NCI-H82 treated with DMSO at 0.1 percent for 48 hours (cell line): ENCODE measurements around the gene CSTB.

Experiments used
- DNase-seq: peaks from one replicate; lab custom pipeline; 2025; ENCODE audit not compliant: unreplicated experiment; lab: John Stamatoyannopoulos, UW

CSTB gene

GRCh38 chr21:43793243-43793642 is 17.1 kb upstream of the CSTB start:
- no peak for DNase-seq

GRCh38 chr21:43792406-43792805 is 16.3 kb upstream of the CSTB start:
- DNase-seq: no peak

GRCh38 chr21:43790010-43790524 is 14.0 kb upstream of the CSTB start:
- DNase-seq: no peak

GRCh38 chr21:43789276-43790009 is 13.3 kb upstream of the CSTB start, which contains the start of gene RRP1:
RRP1 (plus strand) TSS chr21:43789577; CDS start chr21:43789630, 53 bp downstream.
- DNase-seq: peak; percentile 69

- DNase-seq: no peak
Measured at GRCh38 chr21:43786807-43787440, 10.8 kb upstream of the CSTB start.

- DNase-seq: no peak
Measured at GRCh38 chr21:43786300-43786806, 10.2 kb upstream of the CSTB start.

- DNase-seq: no peak
Measured at GRCh38 chr21:43785134-43785533, 9.0 kb upstream of the CSTB start.

- DNase-seq: no peak
Measured at GRCh38 chr21:43783098-43783700, 7.1 kb upstream of the CSTB start.

GRCh38 chr21:43782431-43783097 is 6.5 kb upstream of the CSTB start:
- DNase-seq: no peak

- DNase-seq: no peak
Measured at GRCh38 chr21:43781846-43782245, 5.7 kb upstream of the CSTB start.

- no peak for DNase-seq
Measured at GRCh38 chr21:43779660-43780059, 3.6 kb upstream of the CSTB start.

- DNase-seq: no peak
Measured at GRCh38 chr21:43778469-43779335, 2.6 kb upstream of the CSTB start.

GRCh38 chr21:43777953-43778352 is 1.8 kb upstream of the CSTB start:
- DNase-seq: no peak

GRCh38 chr21:43775190-43775589 is 918 bp downstream of the CSTB start:
- no peak for DNase-seq

- DNase-seq: no peak
Measured at GRCh38 chr21:43774163-43774562, 1.9 kb downstream of the CSTB start.

GRCh38 chr21:43772425-43772821 is 3.7 kb downstream of the CSTB start:
- DNase-seq: no peak

GRCh38 chr21:43771698-43772424 is 4.2 kb downstream of the CSTB start:
- no peak for DNase-seq

- DNase-seq: no peak
Measured at GRCh38 chr21:43771199-43771675, 4.9 kb downstream of the CSTB start.

- DNase-seq: no peak
Measured at GRCh38 chr21:43770066-43770655, 5.9 kb downstream of the CSTB start.
